ENCODE measurements around the gene CPTP. TPM values are rescaled to one million over a fixed set of nuclear protein-coding genes. Genes with fewer than 3 reads are reported as not detected.

The CPTP gene
- total and polyA plus RNA-seq, 2 of the 13 experiments (the other 11 are each of a cell fraction or from before 2014, with no cell fraction given), result 5.5 to 9.3 TPM

DNA sequence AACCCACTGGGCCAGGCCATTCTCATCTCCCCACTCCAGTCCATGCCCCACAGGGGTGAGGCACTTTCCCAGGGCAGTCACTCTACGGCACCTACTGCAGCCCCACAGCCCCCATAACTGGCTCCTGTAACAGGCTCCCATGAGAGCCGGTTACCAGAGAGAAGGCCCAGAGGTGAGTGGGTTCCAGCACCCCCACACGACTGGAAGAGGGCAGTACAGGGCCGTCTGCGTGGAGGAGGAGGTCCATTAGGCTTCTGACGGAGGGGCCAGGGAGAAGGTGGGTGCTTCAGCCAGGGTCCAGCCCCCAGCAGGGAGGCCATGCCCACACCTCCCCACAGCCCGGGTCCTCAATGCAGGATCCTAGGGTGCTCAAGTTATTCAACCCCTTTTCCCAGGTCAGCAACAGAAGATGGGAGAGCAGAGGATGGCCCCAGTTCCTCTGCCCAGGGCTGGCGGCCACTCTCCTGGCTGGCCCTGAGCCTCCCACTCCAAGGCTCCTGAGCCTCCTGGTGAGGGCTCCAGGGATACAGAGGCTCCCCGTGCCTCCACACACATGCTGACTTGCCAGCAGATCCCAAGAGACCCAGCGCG lies 18.4 kb upstream of the CPTP start (continued):
- TF ChIP-seq, protein P1, sequence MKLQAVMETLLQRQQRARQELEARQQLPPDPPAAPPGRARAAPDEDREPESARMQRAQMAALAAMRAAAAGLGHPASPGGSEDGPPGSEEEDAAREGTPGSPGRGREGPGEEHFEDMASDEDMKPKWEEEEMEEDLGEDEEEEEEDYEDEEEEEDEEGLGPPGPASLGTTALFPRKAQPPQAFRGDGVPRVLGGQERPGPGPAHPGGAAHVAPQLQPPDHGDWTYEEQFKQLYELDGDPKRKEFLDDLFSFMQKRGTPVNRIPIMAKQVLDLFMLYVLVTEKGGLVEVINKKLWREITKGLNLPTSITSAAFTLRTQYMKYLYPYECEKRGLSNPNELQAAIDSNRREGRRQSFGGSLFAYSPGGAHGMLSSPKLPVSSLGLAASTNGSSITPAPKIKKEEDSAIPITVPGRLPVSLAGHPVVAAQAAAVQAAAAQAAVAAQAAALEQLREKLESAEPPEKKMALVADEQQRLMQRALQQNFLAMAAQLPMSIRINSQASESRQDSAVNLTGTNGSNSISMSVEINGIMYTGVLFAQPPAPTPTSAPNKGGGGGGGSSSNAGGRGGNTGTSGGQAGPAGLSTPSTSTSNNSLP (IDR thresholded peaks at IDR 0.05; ENCODE audit: low read depth, low read length), result no peak
- TF ChIP-seq ZNF33A (CRISPR knock-in tag; IDR thresholded peaks at IDR 0.05; ENCODE audit: borderline replicate concordance), result no peak
- TF ChIP-seq NFIC (IDR thresholded peaks at IDR 0.05; ENCODE audit: low read length), result no peak
- TF ChIP-seq, protein P2, sequence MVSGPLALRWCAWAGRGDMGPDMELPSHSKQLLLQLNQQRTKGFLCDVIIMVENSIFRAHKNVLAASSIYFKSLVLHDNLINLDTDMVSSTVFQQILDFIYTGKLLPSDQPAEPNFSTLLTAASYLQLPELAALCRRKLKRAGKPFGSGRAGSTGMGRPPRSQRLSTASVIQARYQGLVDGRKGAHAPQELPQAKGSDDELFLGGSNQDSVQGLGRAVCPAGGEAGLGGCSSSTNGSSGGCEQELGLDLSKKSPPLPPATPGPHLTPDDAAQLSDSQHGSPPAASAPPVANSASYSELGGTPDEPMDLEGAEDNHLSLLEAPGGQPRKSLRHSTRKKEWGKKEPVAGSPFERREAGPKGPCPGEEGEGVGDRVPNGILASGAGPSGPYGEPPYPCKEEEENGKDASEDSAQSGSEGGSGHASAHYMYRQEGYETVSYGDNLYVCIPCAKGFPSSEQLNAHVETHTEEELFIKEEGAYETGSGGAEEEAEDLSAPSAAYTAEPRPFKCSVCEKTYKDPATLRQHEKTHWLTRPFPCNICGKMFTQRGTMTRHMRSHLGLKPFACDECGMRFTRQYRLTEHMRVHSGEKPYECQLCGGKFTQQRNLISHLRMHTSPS (CRISPR knock-in tag; IDR thresholded peaks at IDR 0.05; ENCODE audit: low read depth), result no peak
- no peak for TF ChIP-seq CAMTA2 (CRISPR knock-in tag; IDR thresholded peaks at IDR 0.05; ENCODE audit: borderline replicate concordance)
- 0 out of 4 replicates have a peak, but pooled peaks of 1 of the 2 experiments have one; percentile 11 for TF ChIP-seq POLR2A (IDR thresholded peaks at IDR 0.05; ENCODE audit: insufficient read depth in 1 of 2, low read depth in 2 of 2, low read length in 2 of 2)
- TF ChIP-seq ZNF775 (CRISPR knock-in tag; IDR thresholded peaks at IDR 0.05; ENCODE audit: borderline replicate concordance), result no peak
- no peak for TF ChIP-seq TCF7L2 (IDR thresholded peaks at IDR 0.05; ENCODE audit: low read depth, low read length)
- peak; percentile 37; the same call in 1 of the 2 replicates for TF ChIP-seq ETV6 (CRISPR knock-in tag; conservative IDR thresholded peaks at IDR 0.05)
- TF ChIP-seq ZNF558 (CRISPR knock-in tag; IDR thresholded peaks at IDR 0.05; ENCODE audit: borderline replicate concordance), result no peak
- no peak for TF ChIP-seq ZNF564 (CRISPR knock-in tag; IDR thresholded peaks at IDR 0.05)
- 0 out of 2 replicates have a peak, but pooled peaks have one; percentile 12 for TF ChIP-seq CBFB (CRISPR knock-in tag; IDR thresholded peaks at IDR 0.05)
- TF ChIP-seq, protein P3, sequence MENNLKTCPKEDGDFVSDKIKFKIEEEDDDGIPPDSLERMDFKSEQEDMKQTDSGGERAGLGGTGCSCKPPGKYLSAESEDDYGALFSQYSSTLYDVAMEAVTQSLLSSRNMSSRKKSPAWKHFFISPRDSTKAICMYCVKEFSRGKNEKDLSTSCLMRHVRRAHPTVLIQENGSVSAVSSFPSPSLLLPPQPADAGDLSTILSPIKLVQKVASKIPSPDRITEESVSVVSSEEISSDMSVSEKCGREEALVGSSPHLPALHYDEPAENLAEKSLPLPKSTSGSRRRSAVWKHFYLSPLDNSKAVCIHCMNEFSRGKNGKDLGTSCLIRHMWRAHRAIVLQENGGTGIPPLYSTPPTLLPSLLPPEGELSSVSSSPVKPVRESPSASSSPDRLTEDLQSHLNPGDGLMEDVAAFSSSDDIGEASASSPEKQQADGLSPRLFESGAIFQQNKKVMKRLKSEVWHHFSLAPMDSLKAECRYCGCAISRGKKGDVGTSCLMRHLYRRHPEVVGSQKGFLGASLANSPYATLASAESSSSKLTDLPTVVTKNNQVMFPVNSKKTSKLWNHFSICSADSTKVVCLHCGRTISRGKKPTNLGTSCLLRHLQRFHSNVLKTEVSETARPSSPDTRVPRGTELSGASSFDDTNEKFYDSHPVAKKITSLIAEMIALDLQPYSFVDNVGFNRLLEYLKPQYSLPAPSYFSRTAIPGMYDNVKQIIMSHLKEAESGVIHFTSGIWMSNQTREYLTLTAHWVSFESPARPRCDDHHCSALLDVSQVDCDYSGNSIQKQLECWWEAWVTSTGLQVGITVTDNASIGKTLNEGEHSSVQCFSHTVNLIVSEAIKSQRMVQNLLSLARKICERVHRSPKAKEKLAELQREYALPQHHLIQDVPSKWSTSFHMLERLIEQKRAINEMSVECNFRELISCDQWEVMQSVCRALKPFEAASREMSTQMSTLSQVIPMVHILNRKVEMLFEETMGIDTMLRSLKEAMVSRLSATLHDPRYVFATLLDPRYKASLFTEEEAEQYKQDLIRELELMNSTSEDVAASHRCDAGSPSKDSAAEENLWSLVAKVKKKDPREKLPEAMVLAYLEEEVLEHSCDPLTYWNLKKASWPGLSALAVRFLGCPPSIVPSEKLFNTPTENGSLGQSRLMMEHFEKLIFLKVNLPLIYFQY (CRISPR knock-in tag; IDR thresholded peaks at IDR 0.05; ENCODE audit: borderline replicate concordance), result 0 out of 2 replicates have a peak, but pooled peaks have one; percentile 16
- TF ChIP-seq SOX6 (IDR thresholded peaks at IDR 0.05), result no peak
- TF ChIP-seq SOX6 (CRISPR knock-in tag; IDR thresholded peaks at IDR 0.05), result no peak
- TF ChIP-seq, protein P4, sequence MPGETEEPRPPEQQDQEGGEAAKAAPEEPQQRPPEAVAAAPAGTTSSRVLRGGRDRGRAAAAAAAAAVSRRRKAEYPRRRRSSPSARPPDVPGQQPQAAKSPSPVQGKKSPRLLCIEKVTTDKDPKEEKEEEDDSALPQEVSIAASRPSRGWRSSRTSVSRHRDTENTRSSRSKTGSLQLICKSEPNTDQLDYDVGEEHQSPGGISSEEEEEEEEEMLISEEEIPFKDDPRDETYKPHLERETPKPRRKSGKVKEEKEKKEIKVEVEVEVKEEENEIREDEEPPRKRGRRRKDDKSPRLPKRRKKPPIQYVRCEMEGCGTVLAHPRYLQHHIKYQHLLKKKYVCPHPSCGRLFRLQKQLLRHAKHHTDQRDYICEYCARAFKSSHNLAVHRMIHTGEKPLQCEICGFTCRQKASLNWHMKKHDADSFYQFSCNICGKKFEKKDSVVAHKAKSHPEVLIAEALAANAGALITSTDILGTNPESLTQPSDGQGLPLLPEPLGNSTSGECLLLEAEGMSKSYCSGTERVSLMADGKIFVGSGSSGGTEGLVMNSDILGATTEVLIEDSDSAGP (CRISPR knock-in tag; IDR thresholded peaks at IDR 0.05; ENCODE audit: borderline replicate concordance), result no peak
- TF ChIP-seq, protein P5, sequence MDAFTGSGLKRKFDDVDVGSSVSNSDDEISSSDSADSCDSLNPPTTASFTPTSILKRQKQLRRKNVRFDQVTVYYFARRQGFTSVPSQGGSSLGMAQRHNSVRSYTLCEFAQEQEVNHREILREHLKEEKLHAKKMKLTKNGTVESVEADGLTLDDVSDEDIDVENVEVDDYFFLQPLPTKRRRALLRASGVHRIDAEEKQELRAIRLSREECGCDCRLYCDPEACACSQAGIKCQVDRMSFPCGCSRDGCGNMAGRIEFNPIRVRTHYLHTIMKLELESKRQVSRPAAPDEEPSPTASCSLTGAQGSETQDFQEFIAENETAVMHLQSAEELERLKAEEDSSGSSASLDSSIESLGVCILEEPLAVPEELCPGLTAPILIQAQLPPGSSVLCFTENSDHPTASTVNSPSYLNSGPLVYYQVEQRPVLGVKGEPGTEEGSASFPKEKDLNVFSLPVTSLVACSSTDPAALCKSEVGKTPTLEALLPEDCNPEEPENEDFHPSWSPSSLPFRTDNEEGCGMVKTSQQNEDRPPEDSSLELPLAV (CRISPR knock-in tag; conservative IDR thresholded peaks at IDR 0.05; ENCODE audit: low read depth), result no peak
- TF ChIP-seq MIER2 (CRISPR knock-in tag; IDR thresholded peaks at IDR 0.05), result no peak
- no peak for TF ChIP-seq SMAD9 (CRISPR knock-in tag; IDR thresholded peaks at IDR 0.05)
- TF ChIP-seq REXO4 (CRISPR knock-in tag; IDR thresholded peaks at IDR 0.05; ENCODE audit: borderline replicate concordance), result no peak
